ENCODE results near the gene ADAP2.

DNA sequence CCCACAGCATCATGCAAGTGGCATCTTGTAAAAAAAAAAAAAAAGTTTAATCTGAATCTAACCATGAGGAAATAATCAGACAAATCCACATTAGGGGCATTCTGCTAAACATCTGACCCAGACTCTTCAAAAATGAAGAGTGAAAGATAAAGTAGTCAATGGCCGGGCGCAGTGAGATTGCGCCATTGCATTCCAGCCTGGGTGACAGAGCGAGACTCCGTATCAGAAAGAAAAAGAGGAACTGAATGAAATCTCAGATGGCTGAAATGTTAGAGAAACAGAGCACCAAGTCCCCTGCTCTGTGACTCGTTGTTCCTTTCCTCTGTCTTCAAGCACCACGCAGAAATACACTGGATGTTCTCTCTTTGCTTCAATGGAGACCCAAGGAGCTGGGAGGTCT lies 36.4 kb downstream of the ADAP2 start:
- TF ChIP-seq, protein P1, sequence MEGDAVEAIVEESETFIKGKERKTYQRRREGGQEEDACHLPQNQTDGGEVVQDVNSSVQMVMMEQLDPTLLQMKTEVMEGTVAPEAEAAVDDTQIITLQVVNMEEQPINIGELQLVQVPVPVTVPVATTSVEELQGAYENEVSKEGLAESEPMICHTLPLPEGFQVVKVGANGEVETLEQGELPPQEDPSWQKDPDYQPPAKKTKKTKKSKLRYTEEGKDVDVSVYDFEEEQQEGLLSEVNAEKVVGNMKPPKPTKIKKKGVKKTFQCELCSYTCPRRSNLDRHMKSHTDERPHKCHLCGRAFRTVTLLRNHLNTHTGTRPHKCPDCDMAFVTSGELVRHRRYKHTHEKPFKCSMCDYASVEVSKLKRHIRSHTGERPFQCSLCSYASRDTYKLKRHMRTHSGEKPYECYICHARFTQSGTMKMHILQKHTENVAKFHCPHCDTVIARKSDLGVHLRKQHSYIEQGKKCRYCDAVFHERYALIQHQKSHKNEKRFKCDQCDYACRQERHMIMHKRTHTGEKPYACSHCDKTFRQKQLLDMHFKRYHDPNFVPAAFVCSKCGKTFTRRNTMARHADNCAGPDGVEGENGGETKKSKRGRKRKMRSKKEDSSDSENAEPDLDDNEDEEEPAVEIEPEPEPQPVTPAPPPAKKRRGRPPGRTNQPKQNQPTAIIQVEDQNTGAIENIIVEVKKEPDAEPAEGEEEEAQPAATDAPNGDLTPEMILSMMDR (IDR thresholded peaks at IDR 0.05), result no peak
- TF ChIP-seq, protein P2, sequence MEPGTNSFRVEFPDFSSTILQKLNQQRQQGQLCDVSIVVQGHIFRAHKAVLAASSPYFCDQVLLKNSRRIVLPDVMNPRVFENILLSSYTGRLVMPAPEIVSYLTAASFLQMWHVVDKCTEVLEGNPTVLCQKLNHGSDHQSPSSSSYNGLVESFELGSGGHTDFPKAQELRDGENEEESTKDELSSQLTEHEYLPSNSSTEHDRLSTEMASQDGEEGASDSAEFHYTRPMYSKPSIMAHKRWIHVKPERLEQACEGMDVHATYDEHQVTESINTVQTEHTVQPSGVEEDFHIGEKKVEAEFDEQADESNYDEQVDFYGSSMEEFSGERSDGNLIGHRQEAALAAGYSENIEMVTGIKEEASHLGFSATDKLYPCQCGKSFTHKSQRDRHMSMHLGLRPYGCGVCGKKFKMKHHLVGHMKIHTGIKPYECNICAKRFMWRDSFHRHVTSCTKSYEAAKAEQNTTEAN (CRISPR knock-in tag; IDR thresholded peaks at IDR 0.05), result no peak
- TF ChIP-seq, protein P3, sequence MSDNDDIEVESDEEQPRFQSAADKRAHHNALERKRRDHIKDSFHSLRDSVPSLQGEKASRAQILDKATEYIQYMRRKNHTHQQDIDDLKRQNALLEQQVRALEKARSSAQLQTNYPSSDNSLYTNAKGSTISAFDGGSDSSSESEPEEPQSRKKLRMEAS (CRISPR knock-in tag; IDR thresholded peaks at IDR 0.05), result no peak
- TF ChIP-seq, protein P4, sequence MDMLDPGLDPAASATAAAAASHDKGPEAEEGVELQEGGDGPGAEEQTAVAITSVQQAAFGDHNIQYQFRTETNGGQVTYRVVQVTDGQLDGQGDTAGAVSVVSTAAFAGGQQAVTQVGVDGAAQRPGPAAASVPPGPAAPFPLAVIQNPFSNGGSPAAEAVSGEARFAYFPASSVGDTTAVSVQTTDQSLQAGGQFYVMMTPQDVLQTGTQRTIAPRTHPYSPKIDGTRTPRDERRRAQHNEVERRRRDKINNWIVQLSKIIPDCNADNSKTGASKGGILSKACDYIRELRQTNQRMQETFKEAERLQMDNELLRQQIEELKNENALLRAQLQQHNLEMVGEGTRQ (CRISPR knock-in tag; IDR thresholded peaks at IDR 0.05), result no peak
- TF ChIP-seq TCF7 (CRISPR knock-in tag; IDR thresholded peaks at IDR 0.05; ENCODE audit: low read depth), result no peak
- TF ChIP-seq, protein P5, sequence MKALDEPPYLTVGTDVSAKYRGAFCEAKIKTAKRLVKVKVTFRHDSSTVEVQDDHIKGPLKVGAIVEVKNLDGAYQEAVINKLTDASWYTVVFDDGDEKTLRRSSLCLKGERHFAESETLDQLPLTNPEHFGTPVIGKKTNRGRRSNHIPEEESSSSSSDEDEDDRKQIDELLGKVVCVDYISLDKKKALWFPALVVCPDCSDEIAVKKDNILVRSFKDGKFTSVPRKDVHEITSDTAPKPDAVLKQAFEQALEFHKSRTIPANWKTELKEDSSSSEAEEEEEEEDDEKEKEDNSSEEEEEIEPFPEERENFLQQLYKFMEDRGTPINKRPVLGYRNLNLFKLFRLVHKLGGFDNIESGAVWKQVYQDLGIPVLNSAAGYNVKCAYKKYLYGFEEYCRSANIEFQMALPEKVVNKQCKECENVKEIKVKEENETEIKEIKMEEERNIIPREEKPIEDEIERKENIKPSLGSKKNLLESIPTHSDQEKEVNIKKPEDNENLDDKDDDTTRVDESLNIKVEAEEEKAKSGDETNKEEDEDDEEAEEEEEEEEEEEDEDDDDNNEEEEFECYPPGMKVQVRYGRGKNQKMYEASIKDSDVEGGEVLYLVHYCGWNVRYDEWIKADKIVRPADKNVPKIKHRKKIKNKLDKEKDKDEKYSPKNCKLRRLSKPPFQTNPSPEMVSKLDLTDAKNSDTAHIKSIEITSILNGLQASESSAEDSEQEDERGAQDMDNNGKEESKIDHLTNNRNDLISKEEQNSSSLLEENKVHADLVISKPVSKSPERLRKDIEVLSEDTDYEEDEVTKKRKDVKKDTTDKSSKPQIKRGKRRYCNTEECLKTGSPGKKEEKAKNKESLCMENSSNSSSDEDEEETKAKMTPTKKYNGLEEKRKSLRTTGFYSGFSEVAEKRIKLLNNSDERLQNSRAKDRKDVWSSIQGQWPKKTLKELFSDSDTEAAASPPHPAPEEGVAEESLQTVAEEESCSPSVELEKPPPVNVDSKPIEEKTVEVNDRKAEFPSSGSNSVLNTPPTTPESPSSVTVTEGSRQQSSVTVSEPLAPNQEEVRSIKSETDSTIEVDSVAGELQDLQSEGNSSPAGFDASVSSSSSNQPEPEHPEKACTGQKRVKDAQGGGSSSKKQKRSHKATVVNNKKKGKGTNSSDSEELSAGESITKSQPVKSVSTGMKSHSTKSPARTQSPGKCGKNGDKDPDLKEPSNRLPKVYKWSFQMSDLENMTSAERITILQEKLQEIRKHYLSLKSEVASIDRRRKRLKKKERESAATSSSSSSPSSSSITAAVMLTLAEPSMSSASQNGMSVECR (CRISPR knock-in tag; IDR thresholded peaks at IDR 0.05; ENCODE audit: borderline replicate concordance), result no peak
- no peak for TF ChIP-seq NR2C2 (CRISPR knock-in tag; IDR thresholded peaks at IDR 0.05)
- no peak for TF ChIP-seq CBFB (CRISPR knock-in tag; IDR thresholded peaks at IDR 0.05; ENCODE audit: low read depth)
- TF ChIP-seq, protein P6, sequence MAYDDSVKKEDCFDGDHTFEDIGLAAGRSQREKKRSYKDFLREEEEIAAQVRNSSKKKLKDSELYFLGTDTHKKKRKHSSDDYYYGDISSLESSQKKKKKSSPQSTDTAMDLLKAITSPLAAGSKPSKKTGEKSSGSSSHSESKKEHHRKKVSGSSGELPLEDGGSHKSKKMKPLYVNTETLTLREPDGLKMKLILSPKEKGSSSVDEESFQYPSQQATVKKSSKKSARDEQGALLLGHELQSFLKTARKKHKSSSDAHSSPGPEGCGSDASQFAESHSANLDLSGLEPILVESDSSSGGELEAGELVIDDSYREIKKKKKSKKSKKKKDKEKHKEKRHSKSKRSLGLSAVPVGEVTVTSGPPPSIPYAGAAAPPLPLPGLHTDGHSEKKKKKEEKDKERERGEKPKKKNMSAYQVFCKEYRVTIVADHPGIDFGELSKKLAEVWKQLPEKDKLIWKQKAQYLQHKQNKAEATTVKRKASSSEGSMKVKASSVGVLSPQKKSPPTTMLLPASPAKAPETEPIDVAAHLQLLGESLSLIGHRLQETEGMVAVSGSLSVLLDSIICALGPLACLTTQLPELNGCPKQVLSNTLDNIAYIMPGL (CRISPR knock-in tag; IDR thresholded peaks at IDR 0.05), result no peak
- no peak for TF ChIP-seq RELA (CRISPR knock-in tag; IDR thresholded peaks at IDR 0.05; ENCODE audit: borderline replicate concordance)
- TF ChIP-seq, protein P7, sequence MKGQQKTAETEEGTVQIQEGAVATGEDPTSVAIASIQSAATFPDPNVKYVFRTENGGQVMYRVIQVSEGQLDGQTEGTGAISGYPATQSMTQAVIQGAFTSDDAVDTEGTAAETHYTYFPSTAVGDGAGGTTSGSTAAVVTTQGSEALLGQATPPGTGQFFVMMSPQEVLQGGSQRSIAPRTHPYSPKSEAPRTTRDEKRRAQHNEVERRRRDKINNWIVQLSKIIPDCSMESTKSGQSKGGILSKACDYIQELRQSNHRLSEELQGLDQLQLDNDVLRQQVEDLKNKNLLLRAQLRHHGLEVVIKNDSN (CRISPR knock-in tag; IDR thresholded peaks at IDR 0.05), result no peak

Measured in WTC11 (cell line).